ENCODE measurements around the gene MRPL27. TPM values are rescaled to one million over a fixed set of nuclear protein-coding genes. Genes with fewer than 3 reads are reported as not detected.

MRPL27 gene
- polyA plus RNA-seq, 1 donor from 2014 or later, result 118 TPM

DNA sequence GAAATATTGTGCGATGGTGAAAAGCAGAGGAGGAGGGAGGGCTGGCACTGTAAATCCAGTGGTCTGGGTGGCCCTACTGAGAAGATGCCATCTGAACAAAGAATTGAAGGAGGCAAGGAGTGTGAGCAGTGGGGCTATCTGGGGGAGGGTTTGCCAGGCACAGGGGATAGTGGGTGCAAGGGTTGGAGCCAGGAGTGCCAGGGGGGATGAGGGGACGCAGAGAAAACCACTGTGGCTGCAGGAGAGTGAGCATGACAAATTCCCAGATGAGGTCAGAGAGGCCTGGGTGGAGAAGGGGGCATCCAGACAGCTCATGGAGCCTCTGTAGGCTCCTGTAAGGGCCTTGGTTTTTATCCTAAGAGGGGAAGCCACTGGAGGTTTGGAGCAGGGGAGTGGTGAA, 22.3 kb downstream of the MRPL27 start:
- Histone ChIP-seq H2AFZ (ENCODE audit: low read depth, low read length) (no peak overlapping the region), H3K9me2 (ENCODE audit: insufficient read depth, low read length) (no peaks in the 10 kb centered on the region), H3K9me3 (ENCODE audit: low read length) (no peaks in the 10 kb centered on the region), H3K79me2 (replicated peaks; ENCODE audit: insufficient read depth, low read length) (no peaks in the 10 kb centered on the region), H3K27ac (ENCODE audit: low read length) (no peak overlapping the region), H3K9ac (ENCODE audit: low read length) (no peak overlapping the region), H3K4me2 (ENCODE audit: low read length) (no peak overlapping the region), H4K20me1 (ENCODE audit: insufficient read depth) (no peaks in the 10 kb centered on the region), H3K4me3 (ENCODE audit: low read length) (no peak overlapping the region), H3K27me3 (ENCODE audit: insufficient read depth, low read depth, low read length) (no peaks in the 10 kb centered on the region), H3K36me3 (ENCODE audit: insufficient read depth, low read length) (no peaks in the 10 kb centered on the region), H3F3A (ENCODE audit: insufficient read depth, low read length, poor library complexity, severe bottlenecking) (no peaks in the 10 kb centered on the region)
- TF ChIP-seq EP300 (conservative IDR thresholded peaks at IDR 0.05; ENCODE audit: poor library complexity, severe bottlenecking) (no peak), SMC3 (conservative IDR thresholded peaks at IDR 0.05; ENCODE audit: poor library complexity) (no peak), EZH2 (IDR thresholded peaks at IDR 0.05; ENCODE audit: borderline replicate concordance, insufficient read depth, low read length, poor library complexity, severe bottlenecking) (no peak), RAD21 (conservative IDR thresholded peaks at IDR 0.05) (no peak), TAF1 (IDR thresholded peaks at IDR 0.05; ENCODE audit: low read depth) (no peak), POLR2AphosphoS5 (IDR thresholded peaks at IDR 0.05) (no peak), MXI1 (conservative IDR thresholded peaks at IDR 0.05; ENCODE audit: poor library complexity, severe bottlenecking) (no peak)
- TF ChIP-seq, protein P1, sequence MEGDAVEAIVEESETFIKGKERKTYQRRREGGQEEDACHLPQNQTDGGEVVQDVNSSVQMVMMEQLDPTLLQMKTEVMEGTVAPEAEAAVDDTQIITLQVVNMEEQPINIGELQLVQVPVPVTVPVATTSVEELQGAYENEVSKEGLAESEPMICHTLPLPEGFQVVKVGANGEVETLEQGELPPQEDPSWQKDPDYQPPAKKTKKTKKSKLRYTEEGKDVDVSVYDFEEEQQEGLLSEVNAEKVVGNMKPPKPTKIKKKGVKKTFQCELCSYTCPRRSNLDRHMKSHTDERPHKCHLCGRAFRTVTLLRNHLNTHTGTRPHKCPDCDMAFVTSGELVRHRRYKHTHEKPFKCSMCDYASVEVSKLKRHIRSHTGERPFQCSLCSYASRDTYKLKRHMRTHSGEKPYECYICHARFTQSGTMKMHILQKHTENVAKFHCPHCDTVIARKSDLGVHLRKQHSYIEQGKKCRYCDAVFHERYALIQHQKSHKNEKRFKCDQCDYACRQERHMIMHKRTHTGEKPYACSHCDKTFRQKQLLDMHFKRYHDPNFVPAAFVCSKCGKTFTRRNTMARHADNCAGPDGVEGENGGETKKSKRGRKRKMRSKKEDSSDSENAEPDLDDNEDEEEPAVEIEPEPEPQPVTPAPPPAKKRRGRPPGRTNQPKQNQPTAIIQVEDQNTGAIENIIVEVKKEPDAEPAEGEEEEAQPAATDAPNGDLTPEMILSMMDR (IDR thresholded peaks at IDR 0.05; ENCODE audit: poor library complexity, severe bottlenecking), result no peak
- TF ChIP-seq, protein P2, sequence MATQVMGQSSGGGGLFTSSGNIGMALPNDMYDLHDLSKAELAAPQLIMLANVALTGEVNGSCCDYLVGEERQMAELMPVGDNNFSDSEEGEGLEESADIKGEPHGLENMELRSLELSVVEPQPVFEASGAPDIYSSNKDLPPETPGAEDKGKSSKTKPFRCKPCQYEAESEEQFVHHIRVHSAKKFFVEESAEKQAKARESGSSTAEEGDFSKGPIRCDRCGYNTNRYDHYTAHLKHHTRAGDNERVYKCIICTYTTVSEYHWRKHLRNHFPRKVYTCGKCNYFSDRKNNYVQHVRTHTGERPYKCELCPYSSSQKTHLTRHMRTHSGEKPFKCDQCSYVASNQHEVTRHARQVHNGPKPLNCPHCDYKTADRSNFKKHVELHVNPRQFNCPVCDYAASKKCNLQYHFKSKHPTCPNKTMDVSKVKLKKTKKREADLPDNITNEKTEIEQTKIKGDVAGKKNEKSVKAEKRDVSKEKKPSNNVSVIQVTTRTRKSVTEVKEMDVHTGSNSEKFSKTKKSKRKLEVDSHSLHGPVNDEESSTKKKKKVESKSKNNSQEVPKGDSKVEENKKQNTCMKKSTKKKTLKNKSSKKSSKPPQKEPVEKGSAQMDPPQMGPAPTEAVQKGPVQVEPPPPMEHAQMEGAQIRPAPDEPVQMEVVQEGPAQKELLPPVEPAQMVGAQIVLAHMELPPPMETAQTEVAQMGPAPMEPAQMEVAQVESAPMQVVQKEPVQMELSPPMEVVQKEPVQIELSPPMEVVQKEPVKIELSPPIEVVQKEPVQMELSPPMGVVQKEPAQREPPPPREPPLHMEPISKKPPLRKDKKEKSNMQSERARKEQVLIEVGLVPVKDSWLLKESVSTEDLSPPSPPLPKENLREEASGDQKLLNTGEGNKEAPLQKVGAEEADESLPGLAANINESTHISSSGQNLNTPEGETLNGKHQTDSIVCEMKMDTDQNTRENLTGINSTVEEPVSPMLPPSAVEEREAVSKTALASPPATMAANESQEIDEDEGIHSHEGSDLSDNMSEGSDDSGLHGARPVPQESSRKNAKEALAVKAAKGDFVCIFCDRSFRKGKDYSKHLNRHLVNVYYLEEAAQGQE (IDR thresholded peaks at IDR 0.05; ENCODE audit: borderline replicate concordance), result no peak

DNA sequence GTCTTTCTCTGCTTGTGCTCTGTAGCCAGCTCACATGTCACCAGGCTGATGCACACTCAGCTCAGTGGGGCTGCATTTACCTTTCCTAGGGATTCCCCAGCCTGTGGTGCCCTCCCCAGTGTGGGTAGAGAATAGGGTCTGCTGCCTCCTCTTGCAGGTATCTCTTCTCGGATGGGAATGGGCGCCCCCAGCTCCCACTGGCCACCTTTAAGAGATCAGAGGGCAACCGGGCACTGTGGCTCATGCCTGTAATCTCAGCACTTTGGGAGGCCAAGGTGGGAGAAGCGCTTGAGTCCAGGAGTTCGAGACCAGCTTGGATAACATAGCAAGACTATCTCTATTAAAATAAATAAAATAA, 23.8 kb downstream of the MRPL27 start:
- Histone ChIP-seq H3K27me3 (ENCODE audit: insufficient read depth, low read depth, low read length) (no peaks in the 10 kb centered on the region), H4K20me1 (ENCODE audit: insufficient read depth) (no peaks in the 10 kb centered on the region), H3K79me2 (replicated peaks; ENCODE audit: insufficient read depth, low read length) (no peaks in the 10 kb centered on the region), H3K4me3 (ENCODE audit: low read length) (no peak overlapping the region), H3K9me3 (ENCODE audit: low read length) (no peaks in the 10 kb centered on the region), H3K9ac (ENCODE audit: low read length) (no peak overlapping the region), H3F3A (ENCODE audit: insufficient read depth, low read length, poor library complexity, severe bottlenecking) (no peaks in the 10 kb centered on the region), H3K9me2 (ENCODE audit: insufficient read depth, low read length) (no peaks in the 10 kb centered on the region), H3K27ac (ENCODE audit: low read length) (no peak overlapping the region), H3K36me3 (ENCODE audit: insufficient read depth, low read length) (no peaks in the 10 kb centered on the region), H2AFZ (ENCODE audit: low read depth, low read length) (no peak overlapping the region), H3K4me2 (ENCODE audit: low read length) (no peak overlapping the region)
- TF ChIP-seq TAF1 (IDR thresholded peaks at IDR 0.05; ENCODE audit: low read depth), result no peak
- TF ChIP-seq MXI1 (conservative IDR thresholded peaks at IDR 0.05; ENCODE audit: poor library complexity, severe bottlenecking), result no peak
- no peak for TF ChIP-seq POLR2AphosphoS5 (IDR thresholded peaks at IDR 0.05)
- TF ChIP-seq, protein P2 (IDR thresholded peaks at IDR 0.05; ENCODE audit: borderline replicate concordance), result no peak
- no peak for TF ChIP-seq EZH2 (IDR thresholded peaks at IDR 0.05; ENCODE audit: borderline replicate concordance, insufficient read depth, low read length, poor library complexity, severe bottlenecking)
- no peak for TF ChIP-seq RAD21 (conservative IDR thresholded peaks at IDR 0.05)
- no peak for TF ChIP-seq EP300 (conservative IDR thresholded peaks at IDR 0.05; ENCODE audit: poor library complexity, severe bottlenecking)
- TF ChIP-seq, protein P1 (IDR thresholded peaks at IDR 0.05; ENCODE audit: poor library complexity, severe bottlenecking), result no peak
- no peak for TF ChIP-seq SMC3 (conservative IDR thresholded peaks at IDR 0.05; ENCODE audit: poor library complexity)
